ENCODE data around the gene GLIPR1L1.

The GLIPR1L1 gene

DNA sequence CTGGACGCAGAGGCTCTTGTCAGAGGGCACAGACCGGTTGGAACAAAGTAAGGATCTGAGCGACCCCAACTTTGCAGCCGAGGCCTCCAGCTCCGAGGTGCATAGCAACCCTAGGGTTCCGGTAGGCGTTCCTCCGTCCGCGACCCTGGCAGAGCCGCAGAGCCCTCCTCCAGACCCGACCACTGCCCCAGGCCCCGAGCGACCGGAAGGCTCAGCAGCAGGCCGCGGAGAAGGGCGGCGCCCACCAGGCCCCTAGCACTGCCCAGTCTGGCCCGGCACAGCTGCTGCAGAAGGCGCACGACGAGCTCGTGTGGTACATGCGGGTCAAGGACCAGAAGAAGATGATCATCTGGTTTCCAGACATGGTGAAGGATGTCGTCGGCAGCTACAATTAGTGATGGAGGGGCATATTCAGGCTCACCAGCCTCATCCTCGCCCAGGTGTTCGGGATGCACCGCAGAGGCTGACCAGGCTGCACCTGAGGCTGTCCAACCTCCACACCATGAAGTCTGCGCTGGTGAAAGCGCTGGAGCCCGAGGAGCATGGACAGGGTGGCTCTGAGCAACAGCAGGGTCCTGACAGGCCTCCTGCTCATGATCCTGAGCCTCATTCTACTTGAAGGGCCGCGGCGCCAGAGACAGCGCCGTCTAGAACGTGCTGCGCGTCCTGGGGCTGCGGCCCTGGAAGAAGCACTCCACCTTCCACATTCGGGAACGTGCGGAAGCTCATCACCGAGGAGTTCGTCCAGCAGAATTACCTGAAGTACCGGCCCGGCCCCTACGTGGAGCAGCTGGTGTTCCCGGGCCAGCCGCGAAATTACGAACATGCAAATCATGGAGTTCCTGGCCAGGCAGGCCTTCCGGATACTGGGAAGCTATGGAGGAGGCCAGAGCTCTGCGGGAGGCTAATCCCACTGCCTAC, 28.8 kb upstream of the GLIPR1L1 start:
- Histone ChIP-seq H3K27ac (ENCODE audit: low read depth, low read length) (no peak overlapping the region), H3K36me3 (ENCODE audit: control insufficient read depth in 1 of 2, insufficient read depth in 2 of 2, low read length in 2 of 2) (no peaks in the 10 kb centered on the region), H3K4me3 (ENCODE audit: low read depth, low read length) (no peak overlapping the region), H2BK5ac (ENCODE audit: low read depth, low read length, poor library complexity) (no peak overlapping the region), H2BK120ac (ENCODE audit: insufficient read depth, low read length, poor library complexity) (no peak overlapping the region), H3K79me1 (ENCODE audit: low read length) (no peaks in the 10 kb centered on the region), H3K9ac (ENCODE audit: low read length) (no peak overlapping the region), H2AFZ (ENCODE audit: insufficient read depth, low read length, poor library complexity) (no peak overlapping the region), H3K79me2 (ENCODE audit: control insufficient read depth, insufficient read depth, low read length, poor library complexity) (no peaks in the 10 kb centered on the region), H2AK5ac (ENCODE audit: low read length) (no peak overlapping the region), H3K14ac (ENCODE audit: low read length) (no peak overlapping the region), H3K9me3 (ENCODE audit: insufficient read depth, low read depth, low read length) (no peaks in the 10 kb centered on the region), H4K12ac (ENCODE audit: low read depth, low read length) (no peak overlapping the region), H3K4me2 (ENCODE audit: low read length) (no peak overlapping the region), H3K27me3 (ENCODE audit: insufficient read depth, low read length) (no peaks in the 10 kb centered on the region), H4K91ac (ENCODE audit: low read depth, low read length) (no peak overlapping the region), H3K4ac (ENCODE audit: low read depth, low read length) (no peak overlapping the region), H3K4me1 (ENCODE audit: control insufficient read depth in 1 of 2, insufficient read depth in 2 of 2, low read length in 2 of 2) (no peaks in the 10 kb centered on the region), H2BK12ac (ENCODE audit: low read length) (no peak overlapping the region), H3K23ac (ENCODE audit: low read length) (no peak overlapping the region), H4K8ac (ENCODE audit: low read depth, low read length) (no peak overlapping the region), H3K18ac (ENCODE audit: low read length) (no peak overlapping the region)
- no peak for DNase-seq
- no CpG with 5 or more reads among the region's 56 CpGs for whole genome bisulfite sequencing (ENCODE audit: extremely low coverage, insufficient coverage, insufficient read length)

DNA sequence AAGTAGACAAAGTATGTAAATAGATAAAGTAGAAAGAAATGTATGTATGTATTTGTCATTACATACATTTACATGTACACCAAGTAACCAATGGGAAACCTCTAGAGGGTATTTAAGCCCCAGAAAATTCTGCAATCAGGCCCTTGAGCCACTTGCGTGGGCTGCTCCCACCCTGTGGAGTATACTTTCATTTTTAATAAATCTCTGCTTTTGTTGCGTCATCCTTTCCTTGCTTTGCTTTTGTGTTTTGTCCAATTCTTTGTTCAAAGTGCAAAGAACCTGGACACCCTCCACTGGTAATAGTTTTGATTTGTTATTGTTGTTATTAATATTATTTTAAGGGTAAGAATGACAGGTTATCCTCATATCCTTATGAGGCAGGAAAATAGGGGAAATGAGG, 26.2 kb upstream of the GLIPR1L1 start:
- Histone ChIP-seq H3K4me1 (ENCODE audit: control insufficient read depth in 1 of 2, insufficient read depth in 2 of 2, low read length in 2 of 2) (no peaks in the 10 kb centered on the region), H3K36me3 (ENCODE audit: control insufficient read depth in 1 of 2, insufficient read depth in 2 of 2, low read length in 2 of 2) (no peaks in the 10 kb centered on the region), H3K9ac (ENCODE audit: low read length) (no peak overlapping the region), H4K91ac (ENCODE audit: low read depth, low read length) (no peak overlapping the region), H2AK5ac (ENCODE audit: low read length) (no peak overlapping the region), H3K4me2 (ENCODE audit: low read length) (no peak overlapping the region), H4K12ac (ENCODE audit: low read depth, low read length) (no peak overlapping the region), H3K9me3 (ENCODE audit: insufficient read depth, low read depth, low read length) (no peaks in the 10 kb centered on the region), H3K79me2 (ENCODE audit: control insufficient read depth, insufficient read depth, low read length, poor library complexity) (no peaks in the 10 kb centered on the region), H2BK12ac (ENCODE audit: low read length) (no peak overlapping the region), H3K27ac (ENCODE audit: low read depth, low read length) (no peak overlapping the region), H3K4ac (ENCODE audit: low read depth, low read length) (no peak overlapping the region), H3K14ac (ENCODE audit: low read length) (no peak overlapping the region), H3K4me3 (ENCODE audit: low read depth, low read length) (no peak overlapping the region), H3K27me3 (ENCODE audit: insufficient read depth, low read length) (no peaks in the 10 kb centered on the region), H4K8ac (ENCODE audit: low read depth, low read length) (no peak overlapping the region), H3K79me1 (ENCODE audit: low read length) (no peaks in the 10 kb centered on the region), H2BK5ac (ENCODE audit: low read depth, low read length, poor library complexity) (no peak overlapping the region), H2BK120ac (ENCODE audit: insufficient read depth, low read length, poor library complexity) (no peak overlapping the region), H3K23ac (ENCODE audit: low read length) (no peak overlapping the region), H3K18ac (ENCODE audit: low read length) (no peak overlapping the region), H2AFZ (ENCODE audit: insufficient read depth, low read length, poor library complexity) (no peak overlapping the region)
- no CpG with 5 or more reads among the region's 2 CpGs for WGBS (ENCODE audit: extremely low coverage, insufficient coverage, insufficient read length)
- DNase-seq: no peak

DNA sequence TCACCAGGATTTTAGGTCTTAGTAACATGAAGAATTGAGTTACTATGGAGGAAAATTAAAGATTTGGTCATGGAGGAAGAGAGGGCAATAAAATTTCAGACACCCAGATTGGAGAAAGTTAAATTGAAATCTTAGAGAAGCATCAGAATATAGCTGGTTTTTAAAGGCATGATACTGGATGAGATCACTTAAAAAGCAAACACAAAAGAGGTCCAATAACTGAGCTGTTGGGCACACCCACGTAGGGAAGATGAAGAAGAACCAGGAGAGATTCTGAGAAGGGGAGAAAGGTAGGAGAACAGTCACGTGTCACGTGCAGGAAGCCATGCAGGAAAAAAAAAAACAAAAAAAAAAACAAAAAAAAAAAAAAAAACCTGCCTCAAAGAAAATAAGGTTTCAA, 23.1 kb upstream of the GLIPR1L1 start:
- Histone ChIP-seq H3K9ac (ENCODE audit: low read length) (no peak overlapping the region), H3K4me3 (ENCODE audit: low read depth, low read length) (no peak overlapping the region), H2AK5ac (ENCODE audit: low read length) (no peak overlapping the region), H3K4me2 (ENCODE audit: low read length) (no peak overlapping the region), H3K23ac (ENCODE audit: low read length) (no peak overlapping the region), H4K91ac (ENCODE audit: low read depth, low read length) (no peak overlapping the region), H3K79me1 (ENCODE audit: low read length) (no peaks in the 10 kb centered on the region), H3K18ac (ENCODE audit: low read length) (no peak overlapping the region), H2BK12ac (ENCODE audit: low read length) (no peak overlapping the region), H4K12ac (ENCODE audit: low read depth, low read length) (no peak overlapping the region), H3K4ac (ENCODE audit: low read depth, low read length) (no peak overlapping the region), H3K4me1 (ENCODE audit: control insufficient read depth in 1 of 2, insufficient read depth in 2 of 2, low read length in 2 of 2) (peaks cover 0 to 2% of the 10 kb centered on the region in 2 experiments), H3K27ac (ENCODE audit: low read depth, low read length) (no peak overlapping the region), H2BK5ac (ENCODE audit: low read depth, low read length, poor library complexity) (no peak overlapping the region), H3K9me3 (ENCODE audit: insufficient read depth, low read depth, low read length) (no peaks in the 10 kb centered on the region), H2AFZ (ENCODE audit: insufficient read depth, low read length, poor library complexity) (no peak overlapping the region), H2BK120ac (ENCODE audit: insufficient read depth, low read length, poor library complexity) (no peak overlapping the region), H3K79me2 (ENCODE audit: control insufficient read depth, insufficient read depth, low read length, poor library complexity) (no peaks in the 10 kb centered on the region), H4K8ac (ENCODE audit: low read depth, low read length) (no peak overlapping the region), H3K14ac (ENCODE audit: low read length) (no peak overlapping the region), H3K27me3 (ENCODE audit: insufficient read depth, low read length) (no peaks in the 10 kb centered on the region), H3K36me3 (ENCODE audit: control insufficient read depth in 1 of 2, insufficient read depth in 2 of 2, low read length in 2 of 2) (no peaks in the 10 kb centered on the region)
- no CpG with 5 or more reads among the region's 3 CpGs for WGBS (ENCODE audit: extremely low coverage, insufficient coverage, insufficient read length)
- no peak for DNase-seq

DNA sequence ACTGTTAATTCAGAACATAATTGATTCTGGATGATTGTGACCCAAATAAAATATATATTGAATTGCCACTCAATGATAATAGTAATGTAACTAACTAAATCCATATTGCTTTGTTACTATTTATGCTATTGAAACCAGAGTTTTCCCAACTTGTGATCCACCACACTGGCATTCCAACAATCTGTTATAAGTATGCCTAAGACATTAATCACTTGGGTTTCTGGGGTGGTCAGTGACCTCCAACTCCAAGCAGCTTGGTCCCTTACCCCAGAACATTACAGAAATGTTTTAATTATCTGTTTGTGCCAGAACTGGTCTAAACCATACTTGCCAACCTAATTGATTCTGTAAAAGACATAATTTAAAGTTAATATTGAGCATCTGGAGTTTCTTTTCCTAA, 19.0 kb upstream of the GLIPR1L1 start:
- H4K91ac ChIP-seq (ENCODE audit: low read depth, low read length): no peak overlapping the region
- no peak overlapping the region for H2AK5ac ChIP-seq (ENCODE audit: low read length)
- H4K12ac ChIP-seq (ENCODE audit: low read depth, low read length): no peak overlapping the region
- no peak overlapping the region for H3K23ac ChIP-seq (ENCODE audit: low read length)
- H3K36me3 ChIP-seq (ENCODE audit: control insufficient read depth in 1 of 2, insufficient read depth in 2 of 2, low read length in 2 of 2): no peaks in the 10 kb centered on the region
- H2AFZ ChIP-seq (ENCODE audit: insufficient read depth, low read length, poor library complexity): no peak overlapping the region
- H3K79me2 ChIP-seq (ENCODE audit: control insufficient read depth, insufficient read depth, low read length, poor library complexity): no peaks in the 10 kb centered on the region
- no peak overlapping the region for H4K8ac ChIP-seq (ENCODE audit: low read depth, low read length)
- no peak overlapping the region for H3K9ac ChIP-seq (ENCODE audit: low read length)
- no peak overlapping the region for H3K4ac ChIP-seq (ENCODE audit: low read depth, low read length)
- DNase-seq: no peak
- no peak overlapping the region for H3K18ac ChIP-seq (ENCODE audit: low read length)
- no peaks in the 10 kb centered on the region for H3K9me3 ChIP-seq (ENCODE audit: insufficient read depth, low read depth, low read length)
- H3K27me3 ChIP-seq (ENCODE audit: insufficient read depth, low read length): no peaks in the 10 kb centered on the region
- H2BK5ac ChIP-seq (ENCODE audit: low read depth, low read length, poor library complexity): no peak overlapping the region
- no peak overlapping the region for H3K14ac ChIP-seq (ENCODE audit: low read length)
- H3K4me3 ChIP-seq (ENCODE audit: low read depth, low read length): no peak overlapping the region
- H3K4me2 ChIP-seq (ENCODE audit: low read length): no peak overlapping the region
- H2BK12ac ChIP-seq (ENCODE audit: low read length): no peak overlapping the region
- H3K27ac ChIP-seq (ENCODE audit: low read depth, low read length): no peak overlapping the region
- H2BK120ac ChIP-seq (ENCODE audit: insufficient read depth, low read length, poor library complexity): no peak overlapping the region
- peaks cover 0 to 2% of the 10 kb centered on the region in 2 experiments for H3K4me1 ChIP-seq (ENCODE audit: control insufficient read depth in 1 of 2, insufficient read depth in 2 of 2, low read length in 2 of 2)
- no peaks in the 10 kb centered on the region for H3K79me1 ChIP-seq (ENCODE audit: low read length)

All from trophoblast cell (in vitro differentiated cells and primary cell).